HG03558 (cell line): ENCODE measurements around the gene ELP2.

Experiments
- ATAC-seq: cut with Tn5 transposase; IDR thresholded peaks from one replicate; pipeline ENCODE4 v1.9.1; 2021; ENCODE audit warnings: moderate number of reproducible peaks; ENCODE audit not compliant: unreplicated experiment; ENCODE audit errors: extremely low read depth

ELP2 gene

DNA sequence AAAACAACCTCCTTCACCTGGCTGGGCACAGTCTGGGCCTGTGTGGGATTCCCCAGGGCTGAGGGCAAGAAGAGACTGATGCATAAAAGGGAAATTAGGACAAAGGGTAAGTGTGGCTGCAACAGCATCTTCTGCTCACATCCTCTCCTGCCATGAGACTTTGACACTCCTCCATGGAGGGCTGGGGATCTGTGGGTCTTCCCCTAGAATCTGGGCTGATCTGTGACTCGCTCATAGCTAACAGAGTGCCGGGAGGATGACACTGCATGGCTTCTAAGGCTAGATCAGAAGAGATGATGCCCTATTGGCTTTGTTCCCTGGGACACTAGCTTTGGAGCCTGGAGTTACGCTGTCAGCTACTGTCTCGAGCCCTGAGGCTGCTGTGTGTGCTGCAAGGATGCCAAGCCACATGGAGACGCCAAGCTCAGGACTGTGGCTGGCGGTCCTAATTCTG lies 81.9 kb downstream of the ELP2 start:
- no peak for ATAC-seq

DNA sequence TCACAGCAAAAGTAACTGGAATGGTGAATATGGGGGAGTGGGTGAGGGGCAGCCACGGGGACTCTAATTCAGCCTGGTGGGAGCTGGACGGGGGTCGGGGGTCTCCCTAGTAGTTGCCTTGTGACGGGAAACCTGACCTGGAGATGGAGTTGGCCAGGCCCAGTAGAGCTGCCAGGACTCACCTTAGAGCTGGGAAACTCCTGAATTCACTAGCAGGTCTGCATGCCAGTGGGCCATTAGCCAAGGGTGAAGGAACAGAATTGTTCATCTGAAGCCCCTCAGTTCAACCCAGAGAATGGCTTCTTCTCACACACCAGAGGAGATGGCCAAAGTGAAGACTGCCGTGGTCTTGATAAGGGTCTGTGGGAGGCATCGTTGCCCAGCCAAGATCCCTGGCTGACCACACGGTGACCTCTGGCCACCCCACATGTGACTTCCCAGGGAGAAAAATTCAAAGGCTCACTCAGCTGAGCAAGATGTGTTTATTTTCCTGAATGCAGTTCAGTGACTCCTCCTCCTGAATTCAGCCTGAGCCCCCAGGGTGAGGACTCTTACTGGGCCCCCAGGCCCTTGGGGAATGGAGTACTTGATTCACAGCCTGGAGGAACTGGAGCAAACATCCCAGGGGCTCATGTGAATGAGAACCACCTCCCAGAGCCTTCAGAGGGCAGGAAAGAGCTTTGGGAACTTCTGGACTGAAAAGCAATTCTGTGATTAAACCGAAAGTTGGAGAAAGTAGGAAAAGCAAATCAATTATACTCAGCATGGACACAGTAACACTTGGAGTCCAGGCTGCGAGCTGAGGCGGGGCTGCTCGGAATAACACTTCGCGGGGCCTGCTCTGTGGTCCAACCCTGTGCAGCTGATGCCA lies 82.8 kb downstream of the ELP2 start:
- no peak for ATAC-seq

DNA sequence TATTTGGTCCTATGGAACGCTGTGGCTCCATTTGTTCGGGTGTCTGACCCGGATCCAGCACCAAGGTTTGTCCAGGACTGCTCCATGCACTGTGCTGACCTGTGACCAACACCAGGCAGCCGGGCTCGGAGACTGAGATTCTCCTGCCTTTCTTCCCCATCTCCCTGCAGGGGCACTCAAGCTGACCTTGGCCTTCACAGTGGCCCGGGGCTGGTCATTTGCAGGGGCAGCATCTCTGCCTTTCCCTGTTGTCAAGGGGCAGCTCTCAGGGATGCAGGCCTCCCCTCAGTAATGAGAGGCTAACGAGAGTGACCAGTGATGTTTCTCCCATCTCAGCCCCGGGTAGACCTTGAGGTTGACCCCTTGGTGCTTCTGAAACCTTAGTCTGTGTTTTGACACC lies 85.1 kb downstream of the ELP2 start:
- ATAC-seq, result no peak

DNA sequence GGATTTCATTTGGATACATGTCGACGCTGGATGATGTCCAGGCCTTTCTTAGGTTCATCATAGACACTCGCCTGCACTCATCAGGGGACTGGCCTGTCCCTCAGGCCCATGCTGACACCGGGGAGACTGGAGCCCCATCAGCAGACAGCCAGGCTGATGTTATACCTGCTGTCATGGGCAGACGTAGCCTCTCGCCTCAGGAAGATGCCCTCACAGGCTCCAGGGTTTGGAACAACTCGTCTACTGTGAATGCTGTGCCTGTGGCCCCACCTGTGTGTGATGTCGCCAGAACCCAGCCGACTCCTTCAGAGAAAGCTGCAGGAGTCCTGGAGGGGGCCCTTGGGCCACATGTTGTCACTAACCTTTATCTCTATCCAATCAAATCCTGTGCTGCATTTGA lies 85.9 kb downstream of the ELP2 start:
- ATAC-seq, result no peak

DNA sequence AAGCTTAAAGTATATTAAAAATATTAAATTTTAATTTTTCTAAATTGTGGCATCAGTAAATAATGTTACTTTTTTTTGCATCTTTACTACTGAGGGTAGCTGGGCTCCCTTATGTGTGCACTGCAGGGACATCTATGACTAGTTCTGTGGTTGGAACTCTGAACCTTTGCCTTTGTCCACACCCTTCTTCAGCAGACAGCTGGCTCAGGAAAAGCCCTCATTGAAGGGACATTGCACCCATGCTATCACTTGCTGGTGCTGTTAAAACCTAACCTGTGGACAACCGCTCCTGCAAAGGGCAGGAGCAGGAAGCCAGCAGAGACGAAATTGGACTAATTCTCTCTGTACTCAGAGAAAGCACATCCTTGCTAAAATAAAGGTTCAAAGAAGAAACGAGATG lies 87.6 kb downstream of the ELP2 start:
- no peak for ATAC-seq

DNA sequence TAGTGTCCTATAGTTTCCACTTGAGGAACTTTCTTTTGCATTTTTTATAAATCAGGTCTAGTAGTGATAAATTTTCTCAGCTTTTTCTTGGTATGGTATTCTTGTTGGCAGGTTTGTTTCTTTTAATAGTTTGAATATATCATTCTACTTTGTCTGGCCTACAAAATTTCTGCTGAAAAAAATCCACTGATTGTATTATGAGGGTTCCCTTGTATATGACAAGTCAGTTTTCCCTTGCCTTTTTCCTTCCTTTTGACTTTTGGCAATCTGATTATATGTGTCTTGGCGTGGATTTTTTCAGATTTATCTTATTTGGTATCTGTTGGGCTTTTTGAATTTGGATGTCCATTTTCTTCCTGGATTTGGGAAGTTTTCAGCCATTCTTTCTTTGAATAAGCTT lies 99.5 kb downstream of the ELP2 start:
- no peak for ATAC-seq
